ENCODE data around the gene CRYGB.

GRCh38 chr2:208150094-208150493 lies 4.1 kb upstream of the CRYGB start:
- TF ChIP-seq CTCF (IDR thresholded peaks at IDR 0.05) (no peak), POLR2A (IDR thresholded peaks at IDR 0.05) (no peak), POLR2AphosphoS5 (IDR thresholded peaks at IDR 0.05) (no peak)

Data from gastroesophageal sphincter (tissue), 3 donors.